Adipose tissue (tissue), 3 donors: Measurements from ENCODE around the gene NUP205. TPM values are rescaled to one million over a fixed set of nuclear protein-coding genes. Genes with fewer than 3 reads are reported as not detected.
"Not testable (repeated sequence)": the region's sequence is repeated elsewhere in the genome, so short reads cannot be mapped to it uniquely, and the experiment has no call there.

Experiments
- H3K27ac ChIP-seq: one replicate; pipeline ENCODE4 v1.5.1; 2013; ENCODE audit warnings: low read depth, low read length
- whole genome bisulfite sequencing, 3 donors: extraction: QIAGEN DNeasy Blood & Tissue Kit; methylation state at CpG; one replicate each; pipeline ENCODE4 v1.1.7; 2013; 5-methylcytosine and 5-hydroxymethylcytosine counted together
- polyA plus RNA-seq, 3 donors: library from polyadenylated mRNA; stranded (reverse); fragments of 200-250 nt; gene quantifications; one replicate each; pipeline ENCODE4 v1.2.3, GENCODE V29; 2013
- donor health status: healthy with polysubstance abuse.
- donor health status: Bipolar disorder and iron deficiency.
- donor health status: healthy.

The NUP205 gene
- polyA plus RNA-seq, 3 donors: 10.2 to 17.0 (median 16.6) TPM

- WGBS, 3 donors: 83 to 90% (median 88%) methylated on average over 12 of the region's 12 CpGs
- no peak overlapping the region for H3K27ac ChIP-seq
Observed at GRCh38 chr7:135653340-135654080, 95.8 kb downstream of the NUP205 start.

- H3K27ac ChIP-seq: no peak overlapping the region
- WGBS, 3 donors: 86 to 94% (median 93%) methylated on average over 5 of the region's 5 CpGs
Observed at GRCh38 chr7:135658564-135658963, 100.8 kb downstream of the NUP205 start.

GRCh38 chr7:135659159-135659846, 101.6 kb downstream of the NUP205 start:
- H3K27ac ChIP-seq: no peak overlapping the region
- WGBS, 3 donors: 70 to 74% (median 74%) methylated on average over 9 of the region's 9 CpGs

- WGBS, 3 donors: 49 to 66% (median 63%) methylated on average over 14 of the region's 14 CpGs
- H3K27ac ChIP-seq: peak overlapping the region; percentile 21
Observed at GRCh38 chr7:135661311-135662122, 103.8 kb downstream of the NUP205 start.

GRCh38 chr7:135662123-135662372, 104.3 kb downstream of the NUP205 start:
- WGBS, 3 donors: 3 to 11% (median 9%) methylated on average over 17 of the region's 17 CpGs

GRCh38 chr7:135662373-135663114, 104.8 kb downstream of the NUP205 start, which contains the start of gene STMP1:
Gene STMP1, plus strand, starts transcription at chr7:135662514.
- peak within 1 kb of the TSS; percentile 82 for H3K27ac ChIP-seq
- WGBS, 3 donors: 0 to 1% (median 0%) methylated on average over 50 to 60 of the region's 60 CpGs

More at GRCh38 chr7:135662123-135662372, 104.3 kb downstream of the NUP205 start:
- peak overlapping the region; percentile 21 for H3K27ac ChIP-seq

- WGBS, 3 donors: 73 to 87% (median 83%) methylated on average over 3 of the region's 3 CpGs
- no peak overlapping the region for H3K27ac ChIP-seq
Observed at GRCh38 chr7:135664046-135664589, 106.4 kb downstream of the NUP205 start.

- 66 to 71% (median 71%) methylated on average over 3 of the region's 3 CpGs for WGBS, 3 donors
- H3K27ac ChIP-seq: no peak overlapping the region
Observed at GRCh38 chr7:135665042-135665441, 107.3 kb downstream of the NUP205 start.

- H3K27ac ChIP-seq: no peak overlapping the region
- 84 to 90% (median 89%) methylated on average over 11 of the region's 11 CpGs for WGBS, 3 donors
Observed at GRCh38 chr7:135666156-135666555, 108.4 kb downstream of the NUP205 start.

- 55 to 83% (median 70%) methylated on average over 6 of the region's 6 CpGs for WGBS, 3 donors
- no peak overlapping the region for H3K27ac ChIP-seq
Observed at GRCh38 chr7:135666846-135667245, 109.1 kb downstream of the NUP205 start.

- 97 to 100% (median 98%) methylated on average over 1 of the region's 1 CpG for WGBS, 3 donors
- H3K27ac ChIP-seq: not testable (repeated sequence)
Observed at GRCh38 chr7:135667626-135668025, 109.9 kb downstream of the NUP205 start.

- not testable (repeated sequence) for H3K27ac ChIP-seq
- 61 to 75% (median 74%) methylated on average over 6 of the region's 6 CpGs for WGBS, 3 donors
Observed at GRCh38 chr7:135668852-135669395, 111.2 kb downstream of the NUP205 start.

GRCh38 chr7:135669774-135670173, 112.1 kb downstream of the NUP205 start:
- 81 to 89% (median 88%) methylated on average over 1 of the region's 1 CpG for WGBS, 3 donors
- H3K27ac ChIP-seq: no peak overlapping the region

GRCh38 chr7:135670179-135670578, 112.5 kb downstream of the NUP205 start:
- H3K27ac ChIP-seq: no peak overlapping the region
- WGBS, 3 donors: 47 to 70% (median 55%) methylated on average over 1 of the region's 1 CpG

- no peak overlapping the region for H3K27ac ChIP-seq
- 61 to 67% (median 67%) methylated on average over 3 of the region's 3 CpGs for WGBS, 3 donors
Observed at GRCh38 chr7:135672560-135673359, 115.0 kb downstream of the NUP205 start.

GRCh38 chr7:135673360-135673706, 115.6 kb downstream of the NUP205 start:
- WGBS, 3 donors: 74 to 79% (median 78%) methylated on average over 6 of the region's 6 CpGs
- no peak overlapping the region for H3K27ac ChIP-seq
